ENCODE data around the gene HSPG2. TPM values are rescaled to one million over a fixed set of nuclear protein-coding genes. Genes with fewer than 3 reads are reported as not detected.

HSPG2 gene
- total and polyA plus RNA-seq, 2 of the 13 experiments (the other 11 are each of a cell fraction or from before 2014, with no cell fraction given), result 9.1 to 13.1 TPM

- TF ChIP-seq MIXL1 (CRISPR knock-in tag; IDR thresholded peaks at IDR 0.05) (0 out of 2 replicates have a peak, but pooled peaks have one; percentile 18), ZNF44 (CRISPR knock-in tag; IDR thresholded peaks at IDR 0.05) (0 out of 2 replicates have a peak, but pooled peaks have one; percentile 37), CREM (IDR thresholded peaks at IDR 0.05) (0 out of 2 replicates have a peak, but pooled peaks have one; percentile 18), CREM (CRISPR knock-in tag; IDR thresholded peaks at IDR 0.05) (no peak), MXD4 (CRISPR knock-in tag; IDR thresholded peaks at IDR 0.05) (no peak), ZFAT (CRISPR knock-in tag; conservative IDR thresholded peaks at IDR 0.05) (no peak), STAT5B (CRISPR knock-in tag; IDR thresholded peaks at IDR 0.05) (no peak), SNRNP70 (IDR thresholded peaks at IDR 0.05; ENCODE audit: low read depth, low read length) (no peak), HDAC1 (CRISPR knock-in tag; IDR thresholded peaks at IDR 0.05) (peak; percentile 66), AFF4 (CRISPR knock-in tag; IDR thresholded peaks at IDR 0.05) (no peak), ZKSCAN1 (IDR thresholded peaks at IDR 0.05; ENCODE audit: low read length) (0 out of 2 replicates have a peak, but pooled peaks have one; percentile 21), ZBTB39 (CRISPR knock-in tag; IDR thresholded peaks at IDR 0.05) (no peak), SOX13 (IDR thresholded peaks at IDR 0.05) (no peak), SOX13 (CRISPR knock-in tag; conservative IDR thresholded peaks at IDR 0.05 in 1 of 2, IDR thresholded peaks at IDR 0.05 in 1 of 2) (peak in 1 of 2 experiments; percentile 14; a peak in 1 of 4 replicates), ZNF232 (CRISPR knock-in tag; IDR thresholded peaks at IDR 0.05; ENCODE audit: borderline replicate concordance) (0 out of 2 replicates have a peak, but pooled peaks have one; percentile 43), ZFY (CRISPR knock-in tag; IDR thresholded peaks at IDR 0.05) (peak; percentile 46; the same call in 1 of the 2 replicates), HOXA3 (CRISPR knock-in tag; IDR thresholded peaks at IDR 0.05) (peak; percentile 46), ZBTB7B (CRISPR knock-in tag; IDR thresholded peaks at IDR 0.05) (peak; percentile 96), DR1 (CRISPR knock-in tag; IDR thresholded peaks at IDR 0.05) (0 out of 2 replicates have a peak, but pooled peaks have one; percentile 36)
- TF ChIP-seq, protein P1, sequence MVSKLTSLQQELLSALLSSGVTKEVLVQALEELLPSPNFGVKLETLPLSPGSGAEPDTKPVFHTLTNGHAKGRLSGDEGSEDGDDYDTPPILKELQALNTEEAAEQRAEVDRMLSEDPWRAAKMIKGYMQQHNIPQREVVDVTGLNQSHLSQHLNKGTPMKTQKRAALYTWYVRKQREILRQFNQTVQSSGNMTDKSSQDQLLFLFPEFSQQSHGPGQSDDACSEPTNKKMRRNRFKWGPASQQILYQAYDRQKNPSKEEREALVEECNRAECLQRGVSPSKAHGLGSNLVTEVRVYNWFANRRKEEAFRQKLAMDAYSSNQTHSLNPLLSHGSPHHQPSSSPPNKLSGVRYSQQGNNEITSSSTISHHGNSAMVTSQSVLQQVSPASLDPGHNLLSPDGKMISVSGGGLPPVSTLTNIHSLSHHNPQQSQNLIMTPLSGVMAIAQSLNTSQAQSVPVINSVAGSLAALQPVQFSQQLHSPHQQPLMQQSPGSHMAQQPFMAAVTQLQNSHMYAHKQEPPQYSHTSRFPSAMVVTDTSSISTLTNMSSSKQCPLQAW (CRISPR knock-in tag; IDR thresholded peaks at IDR 0.05), result peak; percentile 99
These were observed 15.8 kb downstream of the HSPG2 start (continued) for GRCh38 chr1:21921100-21921875.
